ENCODE measurements around the gene ADGRD1.

GRCh38 chr12:131162113-131162512 lies 208.4 kb downstream of the ADGRD1 start:
- TF ChIP-seq GATA3 (IDR thresholded peaks at IDR 0.05; ENCODE audit: low read depth, low read length) (no peak), GATA2 (IDR thresholded peaks at IDR 0.05; ENCODE audit: low read depth, low read length) (no peak)

All from SH-SY5Y (cell line).